BE2C (cell line): ENCODE data around the gene ASB3. TPM values are rescaled to one million over a fixed set of nuclear protein-coding genes. Genes with fewer than 3 reads are reported as not detected.
A peak's percentile ranks its signal among the peaks of the same experiment; 100 is the strongest.
"Not testable (repeated sequence)": the region's sequence is repeated elsewhere in the genome, so short reads cannot be mapped to it uniquely, and the experiment has no call there.

Experiments used
- DNase-seq: peaks from one replicate; pipeline ENCODE4 v3.0.0-alpha.2; 2020
- H3K27me3 ChIP-seq: fragments of 250-450 bp; sonication (Bioruptor Pico); 2 replicates; pipeline ENCODE4 v1.5.1; 2020; ENCODE audit warnings: mild to moderate bottlenecking
- H3K36me3 ChIP-seq: fragments of 250-450 bp; sonication (Bioruptor Pico); 2 replicates; pipeline ENCODE4 v1.5.1; 2020; ENCODE audit warnings: mild to moderate bottlenecking
- H3K4me1 ChIP-seq: fragments of 250-450 bp; sonication (Bioruptor Pico); 2 replicates; pipeline ENCODE4 v1.5.1; 2020
- H3K4me3 ChIP-seq: 2 replicates; pipeline ENCODE4 v1.5.1; 2011; ENCODE audit warnings: low read depth, low read length
- H3K9me3 ChIP-seq: fragments of 250-450 bp; sonication (Bioruptor Pico); 2 replicates; pipeline ENCODE4 v1.5.1; 2020
- CTCF ChIP-seq: IDR thresholded peaks from 2 replicates; pipeline ENCODE4 v1.5.1; 2012; ENCODE audit warnings: mild to moderate bottlenecking, low read depth, low read length
- polyA plus RNA-seq: library from polyadenylated mRNA; unstranded; fragments of >200 nt; gene quantifications from one replicate; pipeline ENCODE4 v1.2.1, GENCODE V29; 2012; ENCODE audit warnings: low read depth, missing spikeins; ENCODE audit not compliant: insufficient read length, insufficient read depth

The ASB3 gene
- 7.5 TPM for polyA plus RNA-seq

- H3K9me3 ChIP-seq, result no peaks in the 10 kb centered on the region
- H3K27me3 ChIP-seq, result no peaks in the 10 kb centered on the region
- no peaks in the 10 kb centered on the region; the same call in 1 of the 2 replicates for H3K36me3 ChIP-seq
- no peaks in the 10 kb centered on the region for H3K4me1 ChIP-seq
- peak; percentile 88 for DNase-seq
- peak within 1 kb of the TSS; percentile 88 for H3K4me3 ChIP-seq
- TF ChIP-seq CTCF, result no peak
Observed at GRCh38 chr2:53786705-53787613, at the start of gene ASB3, which contains the start of gene ERLEC1. Gene ASB3, minus strand, starts transcription at chr2:53786953. Its CDS starts 21,381 bp downstream, at chr2:53765572. Gene ERLEC1, plus strand, starts transcription at chr2:53787044. Its CDS starts 167 bp downstream, at chr2:53787211.

DNA sequence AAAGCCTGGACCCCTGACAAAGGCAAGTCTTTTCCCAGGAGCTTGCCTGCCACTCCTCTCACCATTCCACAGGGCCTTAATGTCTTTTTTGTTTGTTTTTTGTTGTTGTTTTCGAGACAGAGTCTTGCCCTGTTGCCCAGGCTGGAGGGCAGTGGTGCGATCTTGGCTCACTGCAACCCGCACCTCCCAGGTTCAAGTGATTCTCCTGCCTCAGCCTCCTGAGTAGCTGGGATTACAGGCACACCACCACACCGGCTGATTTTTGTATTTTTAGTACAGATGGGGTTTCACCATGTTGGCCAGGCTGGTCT, 43.2 kb upstream of the ASB3 start:
- H3K27me3 ChIP-seq, H3K9me3 ChIP-seq, DNase-seq, H3K36me3 ChIP-seq, H3K4me3 ChIP-seq, H3K4me1 ChIP-seq: not testable (repeated sequence)

GRCh38 chr2:53829273-53829979, 42.7 kb upstream of the ASB3 start:
- H3K36me3 ChIP-seq, result no peaks in the 10 kb centered on the region
- no peak overlapping the region for H3K4me3 ChIP-seq
- H3K9me3 ChIP-seq, result no peaks in the 10 kb centered on the region
- DNase-seq, result no peak
- TF ChIP-seq CTCF, result no peak
- no peaks in the 10 kb centered on the region for H3K27me3 ChIP-seq
- no peaks in the 10 kb centered on the region for H3K4me1 ChIP-seq

DNA sequence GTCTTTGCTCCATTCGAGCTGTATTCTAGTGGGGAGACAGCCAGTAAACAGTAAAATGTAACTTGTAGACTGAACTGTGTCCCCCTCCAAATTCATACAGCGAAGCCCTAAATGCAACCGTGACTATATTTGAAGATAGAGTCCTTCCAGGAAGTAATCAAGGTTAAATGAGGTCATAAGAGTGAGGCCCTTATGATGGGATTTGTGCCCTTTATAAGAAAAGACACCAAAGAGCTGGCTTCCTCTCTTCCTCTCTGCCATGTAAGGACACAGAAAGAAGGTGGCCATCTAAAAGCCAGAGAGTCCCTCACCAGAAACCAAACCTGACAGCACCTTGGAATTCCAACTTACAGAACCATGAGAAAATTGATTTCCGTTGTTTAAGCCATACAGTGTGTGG, 41.6 kb upstream of the ASB3 start:
- DNase-seq, result no peak
- TF ChIP-seq CTCF, result no peak
- no peak overlapping the region for H3K4me3 ChIP-seq
- H3K4me1 ChIP-seq, result no peaks in the 10 kb centered on the region
- H3K9me3 ChIP-seq, result no peaks in the 10 kb centered on the region
- no peaks in the 10 kb centered on the region for H3K36me3 ChIP-seq
- H3K27me3 ChIP-seq, result no peaks in the 10 kb centered on the region

DNA sequence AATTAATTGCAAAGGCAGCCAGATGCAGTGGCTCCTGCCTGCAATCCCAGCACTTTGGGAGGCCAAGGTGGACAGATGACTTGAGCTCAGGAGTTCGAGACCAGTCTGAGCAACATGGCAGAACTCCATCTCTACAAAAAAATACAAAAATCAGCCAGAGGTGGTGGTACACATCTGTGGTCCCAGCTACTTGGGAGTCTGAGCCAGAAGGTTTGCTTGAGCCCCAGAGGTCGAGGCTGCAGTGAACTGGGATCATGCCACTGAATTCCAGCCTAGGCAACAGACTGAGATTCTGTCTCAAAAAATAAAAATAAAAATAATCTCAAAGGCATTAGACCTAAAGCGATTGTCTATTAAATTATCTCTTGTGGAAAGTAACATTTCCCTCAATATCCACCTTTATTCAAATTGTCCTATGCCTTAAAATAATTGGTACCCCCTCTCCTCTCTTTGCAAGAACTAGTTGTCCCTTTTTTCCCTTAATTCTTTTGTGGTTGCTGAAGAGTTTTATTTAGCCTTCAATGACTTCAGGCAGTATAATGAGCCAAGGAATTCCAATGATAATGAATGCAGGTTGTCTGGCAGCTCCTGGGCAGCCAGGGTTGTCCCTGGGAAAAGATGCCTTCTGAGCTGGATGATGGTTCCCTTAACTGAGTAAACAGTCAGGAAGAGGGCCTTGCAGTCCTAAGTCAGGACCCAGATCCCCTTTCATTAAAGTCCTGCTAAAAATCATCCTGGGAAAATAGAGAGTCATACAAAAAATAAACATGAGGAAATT, 40.8 kb upstream of the ASB3 start:
- H3K4me3 ChIP-seq, result no peak overlapping the region
- H3K4me1 ChIP-seq, result no peaks in the 10 kb centered on the region
- H3K9me3 ChIP-seq, result no peaks in the 10 kb centered on the region
- no peaks in the 10 kb centered on the region for H3K27me3 ChIP-seq
- no peak for DNase-seq
- H3K36me3 ChIP-seq, result no peaks in the 10 kb centered on the region
- TF ChIP-seq CTCF, result no peak
